GM18511 (cell line): ENCODE results near the gene SVBP.
A peak's percentile ranks its signal among the peaks of the same experiment; 100 is the strongest.

ENCODE experiments used
- ATAC-seq: cut with Tn5 transposase; IDR thresholded peaks from one replicate; pipeline ENCODE4 v1.9.1; 2021; ENCODE audit warnings: mild to moderate bottlenecking, moderate library complexity; ENCODE audit not compliant: unreplicated experiment

Gene SVBP

GRCh38 chr1:42806593-42806992, 10.6 kb downstream of the SVBP start:
- ATAC-seq: no peak

- ATAC-seq: no peak
Measured at GRCh38 chr1:42806171-42806570, 11.0 kb downstream of the SVBP start.

GRCh38 chr1:42801832-42802473, 15.2 kb downstream of the SVBP start:
- no peak for ATAC-seq

- no peak for ATAC-seq
Measured at GRCh38 chr1:42797979-42798378, 19.2 kb downstream of the SVBP start.

- ATAC-seq: no peak
Measured at GRCh38 chr1:42797414-42797813, 19.8 kb downstream of the SVBP start.

GRCh38 chr1:42793824-42794223, 23.4 kb downstream of the SVBP start:
- ATAC-seq: no peak

- ATAC-seq: no peak
Measured at GRCh38 chr1:42788021-42788420, 29.2 kb downstream of the SVBP start.

- no peak for ATAC-seq
Measured at GRCh38 chr1:42786097-42786496, 31.1 kb downstream of the SVBP start.

- no peak for ATAC-seq
Measured at GRCh38 chr1:42784946-42785693, 32.1 kb downstream of the SVBP start, which contains the start of gene TMEM269. TSS of gene TMEM269 (plus strand) at chr1:42784991. CDS start at chr1:42789894, 4,903 bp downstream.

GRCh38 chr1:42784547-42784945, 32.7 kb downstream of the SVBP start:
- ATAC-seq: no peak

GRCh38 chr1:42783092-42783491, 34.1 kb downstream of the SVBP start:
- no peak for ATAC-seq

GRCh38 chr1:42780176-42780575, 37.0 kb downstream of the SVBP start:
- ATAC-seq: no peak

- no peak for ATAC-seq
Measured at GRCh38 chr1:42779725-42780124, 37.5 kb downstream of the SVBP start.

GRCh38 chr1:42777852-42778251, 39.3 kb downstream of the SVBP start:
- ATAC-seq: no peak

- no peak for ATAC-seq
Measured at GRCh38 chr1:42776502-42776901, 40.7 kb downstream of the SVBP start.

- no peak for ATAC-seq
Measured at GRCh38 chr1:42774928-42775526, 42.2 kb downstream of the SVBP start.

GRCh38 chr1:42773420-42773819, 43.8 kb downstream of the SVBP start:
- no peak for ATAC-seq

GRCh38 chr1:42769811-42770210, 47.4 kb downstream of the SVBP start:
- ATAC-seq: no peak

GRCh38 chr1:42768172-42768571, 49.0 kb downstream of the SVBP start:
- no peak for ATAC-seq

- peak; percentile 31 for ATAC-seq
Measured at GRCh38 chr1:42767510-42768000, 49.6 kb downstream of the SVBP start.

GRCh38 chr1:42766741-42767509, 50.3 kb downstream of the SVBP start, which contains the start of the genes C1orf50 and P3H1:
TSS of gene C1orf50 (plus strand) at chr1:42767249. CDS start at chr1:42767312, 63 bp downstream.
TSS of gene P3H1 (minus strand) at chr1:42767028. CDS start at chr1:42766971, 57 bp downstream.
- ATAC-seq: peak; percentile 87
